GM12878 (cell line): ENCODE results near the gene TRAPPC3L. TPM values are rescaled to one million over a fixed set of nuclear protein-coding genes. Genes with fewer than 3 reads are reported as not detected.

ENCODE experiments used
- ATAC-seq: fragments of 200-7000 bp; cut with Tn5 transposase; 3 replicates; pipeline ENCODE4 v1.9.1; 2020; ENCODE audit warnings: mild to moderate bottlenecking, moderate library complexity
- BruUV-seq: library from RNA; stranded (reverse); fragments of 400-500 nt; replicated peaks from 2 replicates; lab custom pipeline; 2021; lab: Mats Ljungman, UMichigan
- CTCF ChIA-PET: fragments of 300-600 bp; sonication (Branson Sonifier 250); formaldehyde crosslinking; extraction: SDS; loops from one replicate; lab custom pipeline; 2021; ENCODE audit warnings: inconsistent platforms; lab: Yijun Ruan, JAX
- POLR2A ChIA-PET: fragments of 350-600 bp; formaldehyde crosslinking; extraction: SDS; loops from one replicate; lab custom pipeline; 2021; ENCODE audit warnings: inconsistent platforms; lab: Charles Lee
- RAD21 ChIA-PET: fragments of 300-600 bp; sonication (Branson Sonifier 250); formaldehyde crosslinking; loops from one replicate; lab custom pipeline; 2023; ENCODE audit warnings: antibody characterized with exemption; ENCODE audit not compliant: unreplicated experiment; lab: Charles Lee
- SMC1A ChIA-PET: fragments of 300-600 bp; sonication (Branson Sonifier 250); formaldehyde crosslinking; loops from one replicate; lab custom pipeline; 2023; ENCODE audit not compliant: unreplicated experiment, uncharacterized antibody; lab: Charles Lee
- DNase-seq: peaks from one replicate; pipeline ENCODE4 v3.0.0-alpha.2; 2011; ENCODE audit warnings: low read depth, low spot score
- FAIRE-seq: peaks from 3 replicates; lab custom pipeline; 2011; peaks lifted over from hg19 to GRCh38; lab: Jason Lieb, UNC
- H2AFZ ChIP-seq: 2 replicates; pipeline ENCODE4 v1.6.0; 2011; ENCODE audit warnings: low read depth, low read length, control low read depth; ENCODE audit not compliant: control insufficient read depth
- H3K27ac ChIP-seq: 2 replicates; pipeline ENCODE4 v1.5.1; 2011; ENCODE audit warnings: control low read depth; ENCODE audit not compliant: control insufficient read depth, insufficient read depth
- H3K27me3 ChIP-seq, 2 experiments: replicated peaks in 1 of 2; 2 replicates each; pipeline versions ENCODE4 v1.6.0 to v1.6.1; 2011; ENCODE audit warnings: low read length in 1 of 2; ENCODE audit not compliant: control insufficient read depth in 2 of 2, insufficient read depth in 2 of 2
- H3K36me3 ChIP-seq, 2 experiments: 2 replicates each; pipeline ENCODE4 v1.5.1; 2011; ENCODE audit warnings: low read length in 1 of 2; ENCODE audit not compliant: control insufficient read depth in 2 of 2, insufficient read depth in 2 of 2
- H3K4me1 ChIP-seq: 2 replicates; pipeline ENCODE4 v1.6.1; 2011; ENCODE audit warnings: mild to moderate bottlenecking, low read length, moderate library complexity, mixed read lengths; ENCODE audit not compliant: control insufficient read depth, insufficient read depth
- H3K4me2 ChIP-seq: 2 replicates; pipeline ENCODE4 v1.6.0; 2011; ENCODE audit warnings: control low read depth; ENCODE audit not compliant: control insufficient read depth, insufficient read depth
- H3K4me3 ChIP-seq: fragments of 200-600 bp; sonication (generic); 2 replicates; pipeline ENCODE4 v1.5.1; 2016
- H3K79me2 ChIP-seq: 2 replicates; pipeline ENCODE4 v1.6.0; 2011; ENCODE audit warnings: low read length; ENCODE audit not compliant: control insufficient read depth, insufficient read depth
- H3K9ac ChIP-seq: 2 replicates; pipeline ENCODE4 v1.8.0; 2011; ENCODE audit warnings: low read length, control low read depth, mixed read lengths; ENCODE audit not compliant: control insufficient read depth, insufficient read depth
- H3K9me3 ChIP-seq: replicated peaks from 3 replicates; pipeline ENCODE4 v1.5.1; 2011; ENCODE audit warnings: mild to moderate bottlenecking, low read length; ENCODE audit not compliant: control insufficient read depth, insufficient read depth
- H4K20me1 ChIP-seq: 2 replicates; pipeline ENCODE4 v1.6.0; 2011; ENCODE audit not compliant: control insufficient read depth, insufficient read depth
- CHD4 ChIP-seq: fragments of 200-600 bp; sonication (generic); IDR thresholded peaks from 2 replicates; pipeline ENCODE4 v1.6.1; 2016; ENCODE audit warnings: mild to moderate bottlenecking
- CREB1 ChIP-seq: IDR thresholded peaks from 2 replicates; pipeline ENCODE4 v1.6.1; 2012; ENCODE audit warnings: low read depth, mild to moderate bottlenecking, inconsistent platforms
- DPF2 ChIP-seq: fragments of 450-650 bp; IDR thresholded peaks from 2 replicates; pipeline ENCODE4 v1.6.1; 2017; ENCODE audit warnings: mild to moderate bottlenecking
- IKZF1 ChIP-seq: fragments of 450-650 bp; conservative IDR thresholded peaks from 2 replicates; pipeline ENCODE4 v1.6.1; 2017; ENCODE audit warnings: antibody characterized with exemption, mild to moderate bottlenecking
- IRF4 ChIP-seq: IDR thresholded peaks from 2 replicates; pipeline ENCODE4 v1.6.1; 2011; ENCODE audit warnings: low read depth, low read length
- JUNB ChIP-seq: IDR thresholded peaks from 2 replicates; pipeline ENCODE4 v1.6.1; 2016; ENCODE audit warnings: antibody characterized with exemption, mild to moderate bottlenecking
- MTA3 ChIP-seq: IDR thresholded peaks from 2 replicates; pipeline ENCODE4 v1.6.1; 2012; ENCODE audit warnings: low read length, inconsistent platforms, borderline replicate concordance
- NFYA ChIP-seq: IDR thresholded peaks from 2 replicates; pipeline ENCODE4 v1.6.1; 2011; ENCODE audit warnings: low read depth, mild to moderate bottlenecking, low read length, improper control_type of control experiment, borderline replicate concordance
- PAX8 ChIP-seq: fragments of 450-650 bp; IDR thresholded peaks from 2 replicates; pipeline ENCODE4 v1.6.1; 2017; ENCODE audit warnings: mild to moderate bottlenecking, moderate library complexity
- POLR2A ChIP-seq: IDR thresholded peaks from 2 replicates; pipeline ENCODE4 v1.6.1; 2011; ENCODE audit warnings: low read depth, mild to moderate bottlenecking, low read length
- POU2F2 ChIP-seq: IDR thresholded peaks from 3 replicates; pipeline ENCODE4 v1.6.1; 2011; ENCODE audit warnings: low read depth, mild to moderate bottlenecking, low read length, borderline replicate concordance
- SIN3A ChIP-seq: IDR thresholded peaks from 2 replicates; pipeline ENCODE4 v1.6.1; 2012; ENCODE audit warnings: low read depth, low read length, improper control_type of control experiment
- SREBF2 ChIP-seq: IDR thresholded peaks from 2 replicates; pipeline ENCODE4 v1.6.1; 2012; ENCODE audit warnings: mild to moderate bottlenecking, low read length
- TAF1 ChIP-seq: IDR thresholded peaks from 2 replicates; pipeline ENCODE4 v1.6.1; 2011; ENCODE audit warnings: mild to moderate bottlenecking, low read depth, low read length, borderline replicate concordance
- TCF12 ChIP-seq: IDR thresholded peaks from 2 replicates; pipeline ENCODE4 v1.6.1; 2011; ENCODE audit warnings: low read depth, mild to moderate bottlenecking, low read length
- WGBS: methylation state at CpG from one replicate; pipeline ENCODE4 v1.1.6; 2016; ENCODE audit warnings: low lambda C conversion rate; ENCODE audit not compliant: insufficient replicate concordance, insufficient coverage; ENCODE audit errors: missing lambda C conversion rate; 5-methylcytosine and 5-hydroxymethylcytosine counted together
- in situ Hi-C: fragments of 300-500 bp; cut with MboI; formaldehyde crosslinking; loops from 9 replicates; pipeline ENCODE4 v1.14.3; 2018; ENCODE audit warnings: mixed read lengths
- intact Hi-C: fragments of 100-400 bp; cut with micrococcal nuclease; formaldehyde crosslinking; loops from one replicate; pipeline ENCODE4 v1.14.2; 2022; ENCODE audit not compliant: unreplicated experiment
- polyA plus RNA-seq, 11 experiments: library from polyadenylated mRNA; depleted of rRNA in 4 of 11; unstranded in 6 of 11; stranded (reverse) in 5 of 11; fragments of >200 nt; fragmentation: Nextera tagmentation in 4 of 11; fragmentation: Illumina TruSeq in 1 of 11; extraction: Ambion mirVana in 4 of 11; extraction: Trizol in 1 of 11; gene quantifications; 1 replicate in 1 of 11; 2 replicates in 10 of 11; pipeline versions ENCODE4 v1.2.1 to v1.2.3, GENCODE V29; 2011 to 2016; ENCODE audit warnings: inconsistent platforms in 2 of 11, missing spikeins in 2 of 11, low read depth in 1 of 11
- total RNA-seq, 4 experiments: library from RNA; depleted of rRNA in 3 of 4; stranded (reverse); fragments of >200 nt in 3 of 4; fragmentation: Illumina TruSeq in 1 of 4; extraction: Trizol in 1 of 4; gene quantifications; 2 replicates each; pipeline versions ENCODE4 v1.2.1 to v1.2.3, GENCODE V29; 2013 to 2021
- TF ChIP-seq, protein P1 (sequence below): IDR thresholded peaks from 2 replicates; pipeline ENCODE4 v1.6.1; 2012; ENCODE audit warnings: mild to moderate bottlenecking, low read depth, low read length
- TF ChIP-seq, protein P2 (sequence below): IDR thresholded peaks from 2 replicates; pipeline ENCODE4 v1.6.1; 2011; ENCODE audit warnings: borderline replicate concordance, low read depth, mild to moderate bottlenecking, moderate library complexity, low read length; ENCODE audit not compliant: insufficient read depth, poor library complexity, severe bottlenecking

TRAPPC3L gene
- total and polyA plus RNA-seq, 10 of the 15 experiments (the other 5 are each of a cell fraction or from before 2014, with no cell fraction given): not detected

DNA sequence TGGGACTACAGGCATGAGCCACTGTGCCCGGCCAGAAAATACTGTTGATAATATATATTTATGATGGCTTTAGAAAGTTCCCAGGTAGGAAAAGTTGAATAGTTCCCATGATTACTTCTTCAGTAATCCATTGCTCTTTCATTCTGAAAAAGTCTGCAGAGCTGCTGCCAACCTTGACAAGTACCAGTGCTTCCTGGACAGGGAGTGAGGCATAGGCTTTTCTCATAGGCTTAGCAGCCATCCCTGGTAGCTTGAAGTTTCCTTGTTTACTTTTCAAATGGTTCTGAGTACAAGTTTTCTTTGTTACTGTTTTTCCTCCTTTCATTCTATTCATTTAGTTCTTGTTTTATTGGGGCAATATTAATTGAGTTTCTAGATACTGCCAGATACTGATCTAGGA, 33.7 kb upstream of the TRAPPC3L start:
- BruUV-seq: no TSS peak
- WGBS: 94% methylated on average over 1 of the region's 1 CpG
- H3K27me3 ChIP-seq: no peaks in the 10 kb centered on the region
- H3K9me3 ChIP-seq: no peaks in the 10 kb centered on the region
- ATAC-seq (peak; percentile 46; the same call in 2 of the 3 replicates), DNase-seq (no peak), FAIRE-seq (no peak)
- ChIA-PET CTCF (interaction anchor here (0.9 to 1.6 kb wide), 2 partner anchors 16 to 68 kb away, joined by 5 to 7 read pairs; no protein-coding TSS in a partner anchor), RAD21 (no interaction called here), SMC1A (interaction anchor here (1.8 kb wide), 1 partner anchor 18 kb away, joined by 4 read pairs; no protein-coding TSS in a partner anchor), POLR2A (interaction anchor here (0.9 kb wide), 1 partner anchor 102 kb away, joined by 3 read pairs; the partner anchor contains the start of gene KPNA5)
- H3K27ac ChIP-seq: no peak overlapping the region
- in situ Hi-C loops (no loop called here), intact Hi-C loops (no loop called here)
- no peak overlapping the region for H2AFZ ChIP-seq
- no peak overlapping the region for H3K9ac ChIP-seq
- no peak overlapping the region for H3K4me3 ChIP-seq
- no peaks in the 10 kb centered on the region for H4K20me1 ChIP-seq
- peaks cover 0 to 12% of the 10 kb centered on the region in 2 experiments; a peak in 1 of 4 replicates for H3K36me3 ChIP-seq
- H3K4me2 ChIP-seq: no peak overlapping the region; the same call in 1 of the 2 replicates
- H3K4me1 ChIP-seq: no peaks in the 10 kb centered on the region
- peaks cover 16% of the 10 kb centered on the region for H3K79me2 ChIP-seq
- TF ChIP-seq POU2F2 (no peak), IKZF1 (no peak), MTA3 (no peak), PAX8 (no peak), SIN3A (no peak), DPF2 (no peak), TCF12 (no peak), CREB1 (no peak), TAF1 (no peak), IRF4 (no peak), JUNB (no peak), SREBF2 (no peak), CHD4 (no peak), POLR2A (no peak), NFYA (no peak)
- TF ChIP-seq, protein P1, sequence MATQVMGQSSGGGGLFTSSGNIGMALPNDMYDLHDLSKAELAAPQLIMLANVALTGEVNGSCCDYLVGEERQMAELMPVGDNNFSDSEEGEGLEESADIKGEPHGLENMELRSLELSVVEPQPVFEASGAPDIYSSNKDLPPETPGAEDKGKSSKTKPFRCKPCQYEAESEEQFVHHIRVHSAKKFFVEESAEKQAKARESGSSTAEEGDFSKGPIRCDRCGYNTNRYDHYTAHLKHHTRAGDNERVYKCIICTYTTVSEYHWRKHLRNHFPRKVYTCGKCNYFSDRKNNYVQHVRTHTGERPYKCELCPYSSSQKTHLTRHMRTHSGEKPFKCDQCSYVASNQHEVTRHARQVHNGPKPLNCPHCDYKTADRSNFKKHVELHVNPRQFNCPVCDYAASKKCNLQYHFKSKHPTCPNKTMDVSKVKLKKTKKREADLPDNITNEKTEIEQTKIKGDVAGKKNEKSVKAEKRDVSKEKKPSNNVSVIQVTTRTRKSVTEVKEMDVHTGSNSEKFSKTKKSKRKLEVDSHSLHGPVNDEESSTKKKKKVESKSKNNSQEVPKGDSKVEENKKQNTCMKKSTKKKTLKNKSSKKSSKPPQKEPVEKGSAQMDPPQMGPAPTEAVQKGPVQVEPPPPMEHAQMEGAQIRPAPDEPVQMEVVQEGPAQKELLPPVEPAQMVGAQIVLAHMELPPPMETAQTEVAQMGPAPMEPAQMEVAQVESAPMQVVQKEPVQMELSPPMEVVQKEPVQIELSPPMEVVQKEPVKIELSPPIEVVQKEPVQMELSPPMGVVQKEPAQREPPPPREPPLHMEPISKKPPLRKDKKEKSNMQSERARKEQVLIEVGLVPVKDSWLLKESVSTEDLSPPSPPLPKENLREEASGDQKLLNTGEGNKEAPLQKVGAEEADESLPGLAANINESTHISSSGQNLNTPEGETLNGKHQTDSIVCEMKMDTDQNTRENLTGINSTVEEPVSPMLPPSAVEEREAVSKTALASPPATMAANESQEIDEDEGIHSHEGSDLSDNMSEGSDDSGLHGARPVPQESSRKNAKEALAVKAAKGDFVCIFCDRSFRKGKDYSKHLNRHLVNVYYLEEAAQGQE: no peak
- TF ChIP-seq, protein P2, sequence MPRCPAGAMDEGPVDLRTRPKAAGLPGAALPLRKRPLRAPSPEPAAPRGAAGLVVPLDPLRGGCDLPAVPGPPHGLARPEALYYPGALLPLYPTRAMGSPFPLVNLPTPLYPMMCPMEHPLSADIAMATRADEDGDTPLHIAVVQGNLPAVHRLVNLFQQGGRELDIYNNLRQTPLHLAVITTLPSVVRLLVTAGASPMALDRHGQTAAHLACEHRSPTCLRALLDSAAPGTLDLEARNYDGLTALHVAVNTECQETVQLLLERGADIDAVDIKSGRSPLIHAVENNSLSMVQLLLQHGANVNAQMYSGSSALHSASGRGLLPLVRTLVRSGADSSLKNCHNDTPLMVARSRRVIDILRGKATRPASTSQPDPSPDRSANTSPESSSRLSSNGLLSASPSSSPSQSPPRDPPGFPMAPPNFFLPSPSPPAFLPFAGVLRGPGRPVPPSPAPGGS: no peak
